DND-41 (cell line): ENCODE measurements around the gene TUBGCP5.

Source experiments
- EZH2 ChIP-seq: IDR thresholded peaks from 3 replicates; pipeline ENCODE4 v1.6.1; 2012; ENCODE audit warnings: borderline replicate concordance, low read depth, mild to moderate bottlenecking, moderate library complexity, low read length, inconsistent platforms; ENCODE audit not compliant: severe bottlenecking
- TF ChIP-seq, protein P1 (sequence below): IDR thresholded peaks from 2 replicates; pipeline ENCODE4 v1.5.1; 2012; ENCODE audit warnings: borderline replicate concordance, low read length, moderate library complexity, mild to moderate bottlenecking; ENCODE audit not compliant: poor library complexity, severe bottlenecking; ENCODE audit errors: extremely low read depth

GRCh38 chr15:22988811-22989210, 50.6 kb downstream of the TUBGCP5 start:
- no peak for TF ChIP-seq EZH2
- TF ChIP-seq, protein P1, sequence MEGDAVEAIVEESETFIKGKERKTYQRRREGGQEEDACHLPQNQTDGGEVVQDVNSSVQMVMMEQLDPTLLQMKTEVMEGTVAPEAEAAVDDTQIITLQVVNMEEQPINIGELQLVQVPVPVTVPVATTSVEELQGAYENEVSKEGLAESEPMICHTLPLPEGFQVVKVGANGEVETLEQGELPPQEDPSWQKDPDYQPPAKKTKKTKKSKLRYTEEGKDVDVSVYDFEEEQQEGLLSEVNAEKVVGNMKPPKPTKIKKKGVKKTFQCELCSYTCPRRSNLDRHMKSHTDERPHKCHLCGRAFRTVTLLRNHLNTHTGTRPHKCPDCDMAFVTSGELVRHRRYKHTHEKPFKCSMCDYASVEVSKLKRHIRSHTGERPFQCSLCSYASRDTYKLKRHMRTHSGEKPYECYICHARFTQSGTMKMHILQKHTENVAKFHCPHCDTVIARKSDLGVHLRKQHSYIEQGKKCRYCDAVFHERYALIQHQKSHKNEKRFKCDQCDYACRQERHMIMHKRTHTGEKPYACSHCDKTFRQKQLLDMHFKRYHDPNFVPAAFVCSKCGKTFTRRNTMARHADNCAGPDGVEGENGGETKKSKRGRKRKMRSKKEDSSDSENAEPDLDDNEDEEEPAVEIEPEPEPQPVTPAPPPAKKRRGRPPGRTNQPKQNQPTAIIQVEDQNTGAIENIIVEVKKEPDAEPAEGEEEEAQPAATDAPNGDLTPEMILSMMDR, result no peak
